DMS 273 (cell line): ENCODE measurements around the gene SH3PXD2A.
A peak's percentile ranks its signal among the peaks of the same experiment; 100 is the strongest.
"Not testable (repeated sequence)": the region's sequence is repeated elsewhere in the genome, so short reads cannot be mapped to it uniquely, and the experiment has no call there.

Experiments
- DNase-seq: peaks from one replicate; lab custom pipeline; 2025; ENCODE audit not compliant: unreplicated experiment; lab: John Stamatoyannopoulos, UW

Gene SH3PXD2A

DNA sequence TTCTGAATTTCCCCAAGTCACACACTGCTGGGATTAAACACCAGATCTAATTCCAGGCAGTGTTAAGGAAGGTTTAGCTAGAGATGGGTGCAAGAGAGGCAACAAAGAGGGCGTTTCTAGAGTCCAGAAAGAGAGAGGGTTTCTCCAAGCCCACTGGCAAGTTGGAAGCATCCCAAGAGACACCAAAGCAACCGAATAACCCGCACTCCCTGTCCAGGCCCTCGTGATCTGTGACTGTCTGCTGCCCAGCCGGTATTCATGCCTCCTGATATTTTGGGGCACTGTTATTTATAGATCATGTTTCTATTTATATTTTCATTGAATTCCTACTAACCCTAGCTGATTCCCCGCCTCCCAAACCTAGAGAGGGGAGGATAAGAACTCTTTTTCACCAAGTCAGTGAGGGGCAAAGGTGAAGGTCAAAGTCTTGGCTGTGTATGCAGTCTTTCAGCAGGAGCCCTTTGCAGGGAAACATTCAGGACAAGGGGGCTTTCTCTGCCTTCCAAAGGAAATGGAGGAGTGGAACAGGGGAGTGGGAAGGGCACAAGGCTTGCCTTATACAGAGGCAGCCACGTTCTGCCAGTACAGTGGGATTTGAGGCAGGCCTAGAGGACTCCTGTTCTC, 103.6 kb downstream of the SH3PXD2A start:
- no peak for DNase-seq

DNA sequence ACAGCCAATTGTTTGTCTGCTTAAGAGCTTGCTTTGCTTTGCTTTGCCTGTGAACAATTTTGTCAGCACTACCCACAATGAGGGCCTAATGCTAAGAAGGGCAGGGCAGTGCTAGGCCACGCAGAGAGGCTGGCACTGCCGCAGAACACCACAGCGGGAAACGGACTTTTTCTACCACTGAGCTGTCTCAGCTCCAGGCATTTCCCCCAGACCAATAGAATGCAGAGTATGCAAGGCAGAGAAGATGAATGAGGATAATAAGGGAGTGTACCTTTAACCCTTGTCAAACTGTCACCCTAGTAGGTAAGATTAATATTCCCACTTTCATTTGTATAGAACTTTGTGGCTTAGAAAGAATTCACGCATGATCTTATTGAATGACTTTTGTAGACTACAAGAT, 104.5 kb downstream of the SH3PXD2A start:
- no peak for DNase-seq

DNA sequence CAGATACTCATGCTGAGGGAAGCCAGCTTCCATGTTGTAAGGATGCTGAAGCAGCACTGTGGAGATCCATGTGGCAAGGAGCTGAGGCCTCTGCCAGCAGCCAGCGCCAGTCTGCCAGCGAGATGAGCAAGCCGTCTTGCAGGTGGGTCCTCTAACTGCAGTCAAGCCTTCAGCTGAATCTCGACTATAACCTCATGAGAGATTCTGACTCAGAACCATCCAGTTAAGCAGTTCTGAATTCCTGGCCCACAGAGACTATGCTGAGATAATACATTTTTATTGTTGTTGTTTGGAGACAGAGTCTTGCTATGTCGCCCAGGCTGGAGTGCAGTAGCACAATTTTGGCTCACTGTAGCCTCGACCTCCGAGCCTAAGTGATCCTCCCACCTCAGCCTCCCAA, 105.6 kb downstream of the SH3PXD2A start:
- DNase-seq = no peak

DNA sequence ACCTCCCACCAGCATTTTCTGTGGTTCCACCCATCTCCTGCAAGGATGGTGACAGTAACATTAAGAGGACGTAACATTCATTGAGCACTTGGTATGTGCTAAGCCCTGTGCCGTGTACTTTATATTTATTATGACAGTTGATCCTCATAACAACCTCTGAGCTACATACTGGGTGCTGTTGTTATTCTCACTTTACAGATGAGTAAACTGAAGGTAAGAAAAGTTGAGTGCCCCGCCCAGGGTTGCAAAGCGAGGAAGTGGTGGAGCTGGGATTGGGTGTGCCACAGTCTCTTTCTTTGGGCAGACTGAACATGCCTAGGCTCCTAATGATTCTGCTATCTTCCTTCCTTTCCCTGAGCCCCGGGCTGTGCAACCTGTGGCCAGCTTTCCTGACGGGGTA, 107.4 kb downstream of the SH3PXD2A start:
- no peak for DNase-seq

DNA sequence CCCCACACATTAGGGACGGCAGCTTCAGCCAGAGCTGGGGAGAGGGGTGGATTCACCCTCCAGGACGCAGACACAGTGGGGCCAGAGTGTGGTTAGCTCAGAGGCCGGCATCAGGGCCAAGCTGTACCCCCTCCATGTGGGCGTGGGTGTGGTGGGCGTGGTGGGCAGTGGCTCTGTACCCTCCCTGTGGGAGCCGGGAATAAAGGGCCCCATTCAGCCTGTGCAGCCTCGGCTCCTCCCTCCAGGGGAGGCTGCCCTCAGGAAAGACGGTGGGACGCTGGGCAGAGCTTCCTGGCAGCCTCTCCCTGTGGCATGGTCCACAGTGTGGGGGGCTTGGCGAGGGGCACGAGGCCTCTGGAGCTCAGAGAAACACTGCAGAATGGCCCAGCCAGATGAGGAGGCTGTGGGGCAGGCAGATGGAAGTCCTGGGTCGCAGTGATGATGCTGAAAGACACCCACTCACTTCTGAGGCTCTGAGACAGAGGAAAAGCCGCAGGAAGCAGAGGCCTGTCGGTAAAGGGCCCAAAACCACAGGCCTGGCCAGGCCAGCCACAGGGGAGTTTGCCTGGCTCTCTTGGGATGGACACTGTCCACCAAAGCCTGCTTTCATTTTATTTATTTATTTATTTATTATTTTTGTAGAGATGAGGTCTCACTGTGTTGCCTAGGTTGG, 108.0 kb downstream of the SH3PXD2A start:
- DNase-seq = no peak

DNA sequence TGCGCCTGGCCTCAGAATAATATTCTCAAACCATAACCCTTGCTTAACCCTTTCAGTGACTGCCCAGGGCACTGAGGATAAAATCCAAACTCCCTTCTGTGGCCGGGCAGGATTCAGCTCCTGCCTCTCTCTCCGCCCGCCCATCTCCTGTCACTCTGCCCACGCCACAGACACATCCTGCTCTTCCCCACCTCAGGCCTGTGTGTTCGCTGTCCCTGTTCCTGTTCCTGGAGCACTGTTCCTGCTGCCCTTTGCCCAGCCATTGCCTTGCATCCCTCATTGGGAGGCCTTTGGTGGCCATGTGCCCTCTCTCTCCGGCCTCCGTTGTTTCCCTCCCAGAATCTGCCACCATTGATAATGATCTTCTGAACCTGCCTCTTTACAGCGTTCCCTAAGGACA, 108.8 kb downstream of the SH3PXD2A start:
- DNase-seq = no peak

DNA sequence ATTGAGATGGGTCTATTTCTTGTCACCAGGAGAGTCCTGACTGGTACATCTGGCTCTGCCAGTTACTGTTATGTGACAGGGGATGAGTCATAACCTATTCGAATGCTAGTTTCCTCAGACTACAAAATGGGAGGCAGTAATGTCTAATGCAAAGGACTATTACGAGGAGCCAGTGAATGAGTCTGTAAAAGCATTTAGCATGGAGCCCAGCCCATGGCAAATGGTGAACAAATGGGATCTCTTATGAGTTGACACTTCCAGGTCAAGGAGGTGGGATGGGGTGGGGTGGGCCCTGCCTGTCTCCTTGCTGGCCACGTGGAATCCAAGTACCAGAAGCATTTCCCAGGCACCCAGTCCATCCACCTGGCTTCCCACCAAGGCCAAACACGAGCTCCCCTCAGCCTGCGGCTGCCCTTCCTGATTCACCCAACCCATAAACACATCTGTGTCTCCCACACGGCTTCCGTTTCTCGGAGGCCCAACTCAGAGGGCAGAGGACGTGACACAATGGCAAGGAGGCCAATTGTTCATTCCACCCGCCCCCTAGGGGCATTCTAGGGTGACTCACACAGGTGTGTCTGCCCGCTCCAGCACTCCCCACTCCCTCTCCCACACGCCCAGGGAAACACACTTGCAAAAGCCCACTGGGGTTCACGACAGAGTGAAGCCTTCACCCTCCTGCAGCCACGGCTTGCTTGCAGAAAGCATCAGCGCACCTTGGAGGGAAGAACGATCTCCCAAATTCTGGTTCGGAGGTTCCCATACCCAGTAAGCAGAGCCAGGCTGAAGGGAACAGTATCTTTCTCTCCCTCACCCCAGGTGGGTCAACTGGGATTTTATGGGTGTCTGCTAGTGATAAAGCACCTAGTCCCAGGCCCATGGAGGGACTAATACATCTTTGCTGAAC, 109.8 kb downstream of the SH3PXD2A start:
- DNase-seq = no peak

DNA sequence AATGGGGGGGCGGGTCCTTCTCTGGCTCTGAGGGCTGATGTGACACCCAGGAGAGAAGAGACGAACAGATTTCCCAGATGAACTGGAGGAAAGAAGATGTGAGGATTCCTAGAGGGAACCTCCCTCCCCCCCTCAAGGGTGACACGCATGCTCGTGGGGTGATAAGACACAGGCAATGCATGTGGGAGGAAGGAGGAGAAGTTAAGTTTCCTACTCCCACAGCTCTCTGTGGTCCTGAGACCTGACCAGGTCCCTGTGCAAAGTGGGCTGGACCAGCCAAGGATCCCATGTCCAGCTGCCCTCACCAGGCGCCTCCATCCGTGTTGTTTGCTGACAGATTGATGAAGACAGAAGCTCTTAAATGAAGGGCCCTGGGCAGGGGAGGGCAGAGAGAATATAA, 112.6 kb downstream of the SH3PXD2A start:
- no peak for DNase-seq

DNA sequence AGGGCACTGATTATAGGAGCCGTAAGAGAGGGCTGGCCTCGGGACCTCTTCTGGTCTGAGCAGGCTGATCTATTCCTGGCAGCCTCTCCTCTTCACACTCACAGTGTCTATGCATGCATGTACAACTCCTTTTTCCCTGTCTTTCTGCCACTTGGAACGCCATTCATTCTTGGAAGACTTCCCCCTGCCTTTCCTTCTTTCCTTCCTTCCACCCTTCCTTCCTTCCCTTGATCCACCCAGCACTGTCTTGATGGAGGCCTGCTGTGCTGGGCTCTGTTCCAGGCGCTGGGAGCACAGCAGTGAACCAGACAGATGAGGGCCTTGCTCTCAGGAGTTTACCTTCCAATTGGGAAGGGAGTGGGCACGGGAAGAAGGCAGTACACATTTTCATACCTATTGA, 114.8 kb downstream of the SH3PXD2A start:
- no peak for DNase-seq

DNA sequence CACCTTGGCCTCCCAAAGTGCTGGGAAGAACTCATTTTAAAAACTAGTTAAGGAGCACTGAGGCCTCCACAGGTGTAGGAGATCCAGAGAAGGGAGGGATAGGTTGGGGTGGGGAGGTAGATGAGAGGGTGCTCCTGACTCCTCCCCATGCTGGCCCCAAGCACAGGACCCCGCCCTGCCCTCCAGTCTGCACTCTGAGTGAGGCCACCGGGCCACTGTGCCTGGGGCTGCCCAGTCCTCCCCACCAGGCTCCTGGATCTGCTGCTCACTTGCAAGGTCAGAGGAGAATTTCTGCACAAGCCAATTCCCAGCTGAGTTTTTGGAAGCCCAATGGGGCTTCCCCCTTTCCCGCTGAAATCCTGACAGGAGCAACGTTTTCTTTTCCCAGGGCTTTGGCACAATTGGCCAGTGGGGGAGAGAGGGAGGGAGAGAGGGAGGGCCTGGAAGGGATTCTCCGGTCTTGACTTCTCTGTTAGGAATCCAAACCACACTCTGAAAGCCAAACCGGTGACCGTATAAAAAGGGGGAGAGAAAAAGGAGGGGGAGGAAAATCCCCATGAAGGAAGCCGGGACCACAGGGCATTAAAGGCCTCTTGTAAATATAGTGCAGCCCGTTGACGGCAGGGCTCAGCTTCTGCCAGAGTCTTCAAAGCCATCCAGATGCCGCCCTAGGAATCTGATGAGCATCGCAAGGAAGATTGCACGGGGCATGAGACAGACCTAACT, 116.2 kb downstream of the SH3PXD2A start:
- no peak for DNase-seq

DNA sequence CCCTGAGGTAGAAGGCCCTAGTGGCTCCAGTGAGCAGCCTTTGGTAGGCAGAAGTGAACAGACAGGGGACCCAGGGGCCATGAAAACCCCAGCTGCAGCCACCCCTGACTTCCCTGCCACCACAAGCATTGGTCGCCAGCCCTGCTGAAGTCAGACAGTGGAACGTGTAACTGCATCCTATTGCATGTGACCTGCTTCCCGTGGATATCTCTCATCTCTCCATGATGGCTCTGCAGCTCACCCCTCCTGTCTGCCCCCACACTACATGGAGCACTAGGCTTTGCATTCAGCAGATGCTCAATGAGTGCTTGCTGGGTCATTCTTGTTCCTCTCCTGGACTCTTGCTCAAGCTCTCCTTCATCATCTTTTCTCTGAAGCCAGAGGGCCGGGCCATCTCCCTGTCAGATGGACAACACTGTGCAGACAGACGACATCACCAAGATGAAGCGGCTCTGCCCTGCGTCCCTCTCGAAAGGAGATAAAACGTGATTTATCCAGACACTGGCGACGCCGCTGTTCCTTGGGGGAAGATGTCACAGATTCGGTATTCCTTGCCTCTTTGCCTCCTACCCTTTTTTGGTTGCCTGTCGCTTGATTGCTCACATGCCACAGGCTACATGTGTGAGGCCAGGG, 117.5 kb downstream of the SH3PXD2A start:
- DNase-seq = no peak

DNA sequence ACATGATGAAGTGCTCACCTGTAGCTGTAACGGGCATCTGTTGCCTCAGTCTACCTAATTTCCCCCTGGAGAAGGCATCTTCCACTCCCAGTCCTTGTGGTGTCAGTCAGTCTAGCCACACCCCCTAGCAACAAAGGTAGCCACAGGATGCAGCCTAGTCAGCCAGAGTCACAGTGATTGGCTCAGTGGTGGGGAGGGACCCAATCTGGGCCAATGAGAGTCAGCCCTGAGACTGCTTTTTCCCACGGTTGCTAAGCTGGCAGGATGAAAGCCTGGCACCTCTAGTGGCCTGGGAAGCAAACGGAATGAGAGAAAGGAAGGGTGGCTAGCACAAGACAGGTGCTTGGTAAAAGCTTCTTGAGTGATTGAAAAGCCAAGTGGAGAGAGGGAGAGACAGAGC, 118.6 kb downstream of the SH3PXD2A start:
- DNase-seq = peak; percentile 85

DNA sequence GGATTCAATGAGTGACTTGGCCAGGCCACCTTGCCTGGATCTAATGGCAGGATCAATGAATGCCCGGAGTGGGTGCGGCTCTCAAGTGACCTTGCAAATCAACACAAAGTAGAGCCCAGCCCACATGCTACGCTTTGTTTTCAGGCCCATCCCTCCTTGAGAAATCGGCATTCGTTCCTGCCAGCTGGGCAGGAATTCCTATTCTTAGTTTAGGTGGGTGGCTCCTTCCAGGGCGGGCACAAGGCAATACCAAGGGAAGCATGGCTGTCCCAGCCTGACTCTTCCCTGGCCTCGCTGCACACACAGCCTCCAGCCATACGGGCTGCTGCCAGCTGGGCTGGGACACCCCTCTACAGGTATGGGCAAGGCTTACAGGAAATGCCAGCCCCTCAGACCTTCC, 119.3 kb downstream of the SH3PXD2A start:
- DNase-seq = no peak

DNA sequence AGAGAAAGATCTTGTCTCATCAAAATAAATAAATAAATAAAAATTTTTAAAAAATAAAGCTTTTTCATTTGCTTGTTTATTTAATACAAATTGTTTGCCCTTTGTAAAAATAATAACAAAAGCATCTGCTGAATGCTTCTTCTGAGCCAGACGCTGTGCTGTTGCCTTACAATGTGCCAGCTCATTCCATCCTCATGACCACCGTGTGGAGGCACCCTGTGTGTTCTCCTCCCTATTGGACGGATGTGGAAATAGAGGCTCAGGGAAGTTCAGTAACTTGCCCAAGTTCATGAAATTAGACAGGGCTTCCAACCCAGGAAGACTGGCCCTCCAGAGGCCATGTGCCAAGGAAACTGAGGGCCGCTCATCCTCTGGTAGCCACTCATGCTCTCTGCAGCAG, 120.6 kb downstream of the SH3PXD2A start:
- DNase-seq = no peak

DNA sequence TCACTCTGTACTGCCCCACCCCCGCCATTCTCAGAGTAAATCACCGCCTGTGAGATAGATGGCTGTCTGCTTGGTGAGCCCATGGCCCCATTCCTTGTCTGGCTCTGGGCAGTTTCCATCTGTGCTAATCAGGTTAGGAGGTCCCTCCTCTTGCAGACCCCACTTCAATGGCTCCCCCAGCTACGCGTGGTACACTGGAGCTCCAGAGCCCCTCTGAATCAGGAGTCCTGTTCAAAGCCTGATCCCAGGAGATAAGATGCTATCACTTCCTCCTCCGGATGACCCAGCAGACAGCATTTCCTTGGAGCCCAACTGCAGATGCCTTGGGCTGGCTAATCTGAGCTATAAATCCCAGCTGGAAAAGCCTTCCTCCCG, 122.3 kb downstream of the SH3PXD2A start:
- no peak for DNase-seq

DNA sequence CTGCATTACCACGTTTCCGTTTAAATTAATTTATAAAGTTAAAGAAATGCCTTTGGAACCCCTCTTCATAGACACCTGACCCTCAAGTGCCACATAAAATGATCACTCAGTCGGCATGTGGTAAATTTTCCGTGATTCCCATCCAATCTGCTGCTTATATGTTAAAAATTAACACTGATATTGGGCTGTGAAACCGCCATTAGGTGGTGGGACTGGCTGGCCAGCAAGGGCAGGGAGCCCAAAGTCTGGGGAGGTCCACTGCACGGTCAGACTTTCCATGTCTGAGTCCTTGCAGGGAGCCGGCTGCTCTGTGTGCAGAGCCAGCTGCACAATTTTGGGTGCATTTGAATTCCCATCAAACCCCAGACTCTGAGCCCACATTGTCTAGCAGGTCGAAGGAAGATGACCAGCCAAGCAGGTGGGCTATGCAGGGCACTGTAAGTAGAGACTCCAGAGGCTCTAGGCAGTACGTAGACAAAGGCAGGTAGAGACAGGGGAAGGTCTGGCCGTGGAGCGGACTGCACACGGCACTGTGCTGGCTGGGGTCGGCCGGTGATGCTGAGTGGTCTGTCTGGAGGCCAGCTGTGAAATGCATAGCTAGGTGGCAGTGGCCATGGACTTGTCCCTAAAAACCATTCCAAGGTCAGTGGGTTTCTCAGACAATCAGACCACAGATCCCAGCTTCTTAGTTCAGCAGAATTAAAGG, 122.9 kb downstream of the SH3PXD2A start:
- no peak for DNase-seq

DNA sequence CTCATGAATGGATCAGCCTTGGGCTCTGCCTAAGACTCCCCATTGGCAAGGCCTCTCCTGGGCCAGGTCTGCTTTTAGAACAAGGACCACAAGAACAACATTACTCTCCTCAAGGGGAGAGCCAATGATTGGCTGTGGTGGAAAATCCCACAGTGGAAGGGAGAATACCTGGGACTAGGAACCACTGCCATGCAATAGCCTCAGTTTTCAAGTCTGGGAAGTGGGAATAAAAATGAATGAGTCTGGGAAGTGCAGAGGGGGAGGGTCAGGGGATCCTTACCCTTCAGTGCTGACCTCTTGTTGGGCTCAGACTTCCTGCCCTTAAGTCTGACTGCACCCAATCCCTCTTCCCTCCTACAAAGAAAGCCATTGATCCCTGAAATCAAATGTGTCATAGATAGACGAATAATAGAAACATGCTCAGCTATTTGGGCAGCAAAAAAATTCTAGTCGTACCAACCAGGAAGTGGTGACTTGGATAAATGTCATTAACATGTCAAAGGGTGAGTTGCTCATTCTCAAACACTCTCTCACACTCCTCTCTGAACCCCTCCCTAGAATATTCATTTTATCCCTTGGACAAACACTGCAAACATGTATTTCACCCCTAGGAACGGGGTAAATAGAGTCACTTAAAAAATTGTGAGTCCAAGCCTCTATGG, 123.6 kb downstream of the SH3PXD2A start:
- DNase-seq = no peak

DNA sequence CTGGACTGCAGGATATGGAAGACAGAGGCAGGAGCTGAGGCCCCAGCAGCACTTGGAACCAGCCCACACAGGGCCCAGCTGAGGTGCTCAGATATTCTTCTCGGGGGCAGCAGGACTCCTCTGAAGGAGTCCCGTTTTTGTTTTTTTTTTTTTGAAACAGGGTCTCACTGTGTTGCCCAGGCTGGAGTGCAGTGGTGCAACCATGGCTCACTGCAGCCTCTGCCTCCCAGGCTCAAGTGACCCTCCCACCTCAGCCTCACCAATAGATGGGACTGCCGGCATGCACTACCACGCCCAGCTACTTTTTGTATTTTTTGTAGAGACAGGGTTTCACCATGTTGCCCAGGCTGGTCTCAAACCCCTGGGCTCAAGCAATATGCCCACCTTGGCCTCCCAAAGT, 124.3 kb downstream of the SH3PXD2A start:
- DNase-seq = not testable (repeated sequence)

DNA sequence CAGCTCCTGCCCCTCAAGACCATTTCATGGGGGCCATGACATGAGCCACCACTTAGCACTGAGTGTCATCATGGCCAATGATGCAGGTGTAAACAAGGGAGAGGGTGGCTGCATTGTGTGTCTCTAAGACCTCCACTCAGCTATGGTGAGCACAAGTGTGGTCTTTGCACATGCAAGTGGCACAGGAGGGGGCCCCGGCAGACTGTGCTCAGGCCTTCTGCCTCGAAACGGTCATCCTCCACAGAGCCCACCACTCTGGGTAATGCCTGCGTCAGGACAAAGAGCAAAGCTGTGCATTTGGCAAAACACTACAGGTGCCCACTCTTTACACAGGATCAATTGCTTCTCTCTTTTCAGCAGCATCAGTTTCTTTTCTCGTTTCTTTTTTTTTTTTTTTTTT, 125.5 kb downstream of the SH3PXD2A start:
- no peak for DNase-seq
